SK-N-MC (cell line): Measurements from ENCODE around the gene CSTF2T.

Source experiments
- EZH2 ChIP-seq: fragments of 200-600 bp; sonication (generic); IDR thresholded peaks from one replicate; pipeline ENCODE4 v1.6.1; 2017; ENCODE audit warnings: antibody characterized with exemption
- FOXP2 ChIP-seq: optimal IDR thresholded peaks from 2 replicates; pipeline ENCODE3; 2011; ENCODE audit warnings: mild to moderate bottlenecking, moderate library complexity; ENCODE audit not compliant: insufficient read depth; ENCODE audit errors: extremely low read length, control extremely low read depth
- POLR2AphosphoS5 ChIP-seq: IDR thresholded peaks from 2 replicates; pipeline ENCODE4 v1.6.1; 2012; ENCODE audit warnings: mild to moderate bottlenecking, low read depth, low read length, borderline replicate concordance

DNA sequence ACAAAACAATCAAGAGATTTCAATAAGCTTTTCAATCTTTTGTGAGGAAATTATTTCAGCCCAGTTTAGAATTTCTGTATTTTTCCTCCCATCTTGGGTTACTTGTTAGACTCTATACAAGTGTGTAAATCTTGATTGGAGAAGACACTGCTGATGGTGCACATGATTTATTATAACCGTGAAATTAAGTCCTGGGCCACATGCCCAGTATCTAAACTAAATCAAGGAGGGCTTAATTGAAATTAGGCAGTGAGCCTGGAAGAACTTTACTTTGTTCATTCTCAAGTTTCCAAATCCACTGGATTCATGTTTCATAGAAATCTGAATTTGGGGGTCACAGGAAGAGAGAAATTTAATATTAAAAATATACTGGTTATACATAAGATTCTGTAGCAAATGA is 44.5 kb downstream of the CSTF2T start:
- no peak for TF ChIP-seq EZH2
- no peak for TF ChIP-seq POLR2AphosphoS5
- no peak for TF ChIP-seq FOXP2
